A549 (cell line): ENCODE data around the gene MRPS5. TPM values are rescaled to one million over a fixed set of nuclear protein-coding genes. Genes with fewer than 3 reads are reported as not detected.

ENCODE experiments used
- ATAC-seq, 2 experiments: fragments of 200-7000 bp in 1 of 2; fragments of >200 bp in 1 of 2; cut with Nextera tagmentation in 1 of 2; cut with Tn5 transposase in 1 of 2; 3 replicates each; pipeline versions ENCODE4 v1.8.0 to v1.9.1; 2018 to 2020; ENCODE audit warnings: mild to moderate bottlenecking in 1 of 2, moderate library complexity in 1 of 2
- CTCF ChIA-PET: fragments of 300-600 bp; sonication (Branson Sonifier 250); formaldehyde crosslinking; extraction: SDS; loops from one replicate; lab custom pipeline; 2021; ENCODE audit warnings: antibody characterized with exemption, inconsistent platforms; lab: Yijun Ruan, JAX
- POLR2A ChIA-PET: fragments of 350-600 bp; formaldehyde crosslinking; extraction: SDS; loops from one replicate; lab custom pipeline; 2021; ENCODE audit warnings: antibody characterized with exemption, inconsistent platforms; lab: Yijun Ruan, JAX
- DNase-seq, 2 experiments: peaks; one replicate each; pipeline versions ENCODE4 v3.0.0 to v3.0.0-alpha.2; 2011 to 2016; ENCODE audit warnings: low read depth in 1 of 2, low spot score in 1 of 2
- FAIRE-seq: peaks from 2 replicates; lab custom pipeline; 2011; peaks lifted over from hg19 to GRCh38; lab: Jason Lieb, UNC
- H3K27ac ChIP-seq, 2 experiments: fragments of >200 bp; sonication (Bioruptor Twin); formaldehyde crosslinking; 3 replicates each; pipeline ENCODE4 v1.5.1; 2016 to 2017
- H3K4me1 ChIP-seq: fragments of >200 bp; sonication (Bioruptor Twin); formaldehyde crosslinking; 3 replicates; pipeline ENCODE4 v1.6.1; 2016
- H3K4me2 ChIP-seq: fragments of >200 bp; sonication (Bioruptor Twin); formaldehyde crosslinking; 3 replicates; pipeline ENCODE4 v1.6.1; 2016
- H3K4me3 ChIP-seq: fragments of >200 bp; sonication (Bioruptor Twin); formaldehyde crosslinking; 3 replicates; pipeline ENCODE4 v1.5.1; 2016
- H3K9me3 ChIP-seq: fragments of >200 bp; sonication (Bioruptor Twin); formaldehyde crosslinking; 3 replicates; pipeline ENCODE4 v1.6.1; 2016
- ATOH8 ChIP-seq: fragments of 250-450 bp; sonication (Bioruptor Pico); IDR thresholded peaks from 2 replicates; pipeline ENCODE4 v1.5.0; 2020; ENCODE audit warnings: low read depth, mild to moderate bottlenecking, moderate library complexity
- CBX2 ChIP-seq: fragments of 200-600 bp; sonication (generic); IDR thresholded peaks from 2 replicates; pipeline ENCODE4 v1.6.1; 2016; ENCODE audit warnings: low read depth, mild to moderate bottlenecking, borderline replicate concordance
- CBX8 ChIP-seq: fragments of 200-600 bp; sonication (generic); IDR thresholded peaks from 2 replicates; pipeline ENCODE4 v1.6.1; 2016
- CHD4 ChIP-seq: fragments of 200-600 bp; sonication (generic); IDR thresholded peaks from 2 replicates; pipeline ENCODE4 v1.6.1; 2016; ENCODE audit warnings: antibody characterized with exemption, mild to moderate bottlenecking, borderline replicate concordance
- CTCF ChIP-seq: fragments of >200 bp; sonication (Bioruptor Twin); formaldehyde crosslinking; IDR thresholded peaks from 3 replicates; pipeline ENCODE4 v1.5.1; 2016
- EHF ChIP-seq: fragments of 250-450 bp; sonication (Bioruptor Pico); IDR thresholded peaks from 2 replicates; pipeline ENCODE4 v1.5.0; 2020; ENCODE audit warnings: mild to moderate bottlenecking
- EHMT2 ChIP-seq: fragments of 200-600 bp; sonication (generic); IDR thresholded peaks from 2 replicates; pipeline ENCODE4 v1.6.1; 2016; ENCODE audit warnings: antibody characterized with exemption, low read depth, mild to moderate bottlenecking, moderate library complexity
- EP300 ChIP-seq, 2 experiments: fragments of >200 bp; sonication (Bioruptor Twin); formaldehyde crosslinking; IDR thresholded peaks; 2 replicates in 1 of 2; 3 replicates in 1 of 2; pipeline ENCODE4 v1.6.1; 2016 to 2017
- FOSL2 ChIP-seq, 2 experiments: fragments of 450-650 bp in 1 of 2; fragments of >200 bp in 1 of 2; sonication (Bioruptor Twin) in 1 of 2; formaldehyde crosslinking; IDR thresholded peaks; 2 replicates each; pipeline versions ENCODE4 v1.5.0 to v1.6.1; 2016 to 2020; ENCODE audit warnings: mild to moderate bottlenecking in 1 of 2, moderate library complexity in 1 of 2
- FOXS1 ChIP-seq: fragments of 250-450 bp; sonication (Bioruptor Pico); IDR thresholded peaks from 2 replicates; pipeline ENCODE4 v1.5.0; 2020; ENCODE audit warnings: mild to moderate bottlenecking, moderate library complexity
- HOXB5 ChIP-seq: fragments of 250-450 bp; sonication (Bioruptor Pico); IDR thresholded peaks from 2 replicates; pipeline ENCODE4 v1.5.0; 2020; ENCODE audit warnings: mild to moderate bottlenecking, moderate library complexity
- JUNB ChIP-seq: fragments of >200 bp; sonication (Bioruptor Twin); formaldehyde crosslinking; IDR thresholded peaks from 2 replicates; pipeline ENCODE4 v1.6.1; 2016
- KDM1A ChIP-seq: fragments of 200-600 bp; sonication (generic); IDR thresholded peaks from 2 replicates; pipeline ENCODE4 v1.6.1; 2016; ENCODE audit warnings: low read depth, mild to moderate bottlenecking
- MAFK ChIP-seq: fragments of 450-650 bp; IDR thresholded peaks from 2 replicates; pipeline ENCODE4 v1.6.1; 2014; ENCODE audit not compliant: partially characterized antibody
- MAZ ChIP-seq: fragments of 150-350 bp; IDR thresholded peaks from 2 replicates; pipeline ENCODE4 v1.6.1; 2014; ENCODE audit warnings: antibody characterized with exemption, low read depth, low read length, borderline replicate concordance
- MYC ChIP-seq: IDR thresholded peaks from 2 replicates; pipeline ENCODE4 v1.6.1; 2012; ENCODE audit warnings: mild to moderate bottlenecking, inconsistent platforms, low read length, improper control_type of control experiment, borderline replicate concordance
- POLR2A ChIP-seq: IDR thresholded peaks from 2 replicates; pipeline ENCODE4 v1.6.1; 2012; ENCODE audit warnings: mild to moderate bottlenecking, low read length
- RCOR1 ChIP-seq: fragments of 150-350 bp; IDR thresholded peaks from 2 replicates; pipeline ENCODE4 v1.6.1; 2014; ENCODE audit warnings: antibody characterized with exemption, low read length, low read depth
- RNF2 ChIP-seq: fragments of 200-600 bp; sonication (generic); IDR thresholded peaks from 2 replicates; pipeline ENCODE4 v1.6.1; 2016; ENCODE audit warnings: low read depth, mild to moderate bottlenecking, antibody characterized with exemption, moderate library complexity, borderline replicate concordance
- ZNF302 ChIP-seq: fragments of 250-450 bp; sonication (Bioruptor Pico); IDR thresholded peaks from 2 replicates; pipeline ENCODE4 v1.9.0; 2021; ENCODE audit warnings: inconsistent platforms, mild to moderate bottlenecking, moderate library complexity
- ZSCAN20 ChIP-seq: fragments of 250-450 bp; sonication (Bioruptor Pico); IDR thresholded peaks from 2 replicates; pipeline ENCODE4 v1.8.0; 2022; ENCODE audit warnings: mild to moderate bottlenecking, moderate library complexity
- WGBS: methylation state at CpG from one replicate; pipeline ENCODE4 v1.1.6; 2017; ENCODE audit errors: missing lambda C conversion rate; 5-methylcytosine and 5-hydroxymethylcytosine counted together
- polyA plus RNA-seq, 4 experiments: library from polyadenylated mRNA; depleted of rRNA in 3 of 4; stranded (reverse); fragments of >200 nt; fragmentation: RNase III in 1 of 4; extraction: RNeasy Plus Mini Kit Qiagen cat#74134 plus additional on column Dnase treatment in 1 of 4; gene quantifications; 2 replicates in 3 of 4; 3 replicates in 1 of 4; pipeline ENCODE4 v1.2.3, GENCODE V29; 2011 to 2017
- TF ChIP-seq, protein P1 (sequence below): fragments of 250-450 bp; sonication (Bioruptor Pico); IDR thresholded peaks from 2 replicates; pipeline ENCODE4 v1.5.0; 2021; ENCODE audit warnings: mild to moderate bottlenecking, moderate library complexity, borderline replicate concordance
- TF ChIP-seq, protein P2 (sequence below): IDR thresholded peaks from 2 replicates; pipeline ENCODE4 v1.6.1; 2012
- TF ChIP-seq, protein P3 (sequence below): IDR thresholded peaks from 2 replicates; pipeline ENCODE4 v1.6.1; 2012

Gene MRPS5
- polyA plus RNA-seq, 2 of the 4 experiments (the other 2 are of a cell fraction), result 103 to 123 TPM

DNA sequence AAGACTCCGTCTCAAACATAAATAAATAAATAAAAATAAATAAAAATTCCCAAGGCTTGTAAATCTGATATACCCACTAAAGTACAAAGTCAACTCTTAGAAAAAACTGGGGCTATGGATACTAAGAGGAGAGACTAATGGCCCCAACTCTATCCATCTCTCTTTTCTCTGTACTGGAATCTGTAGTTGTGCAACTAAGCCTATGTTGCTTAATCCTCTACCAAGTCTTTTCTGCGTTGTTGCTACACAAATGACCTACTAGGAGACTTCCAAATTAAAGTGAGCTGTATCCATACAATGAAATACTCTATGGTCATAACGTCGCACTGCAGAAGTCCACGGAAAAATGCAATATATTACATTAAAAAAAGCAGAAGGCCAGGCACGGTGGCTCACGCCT, 8.1 kb downstream of the MRPS5 start (continued):
- no peak for TF ChIP-seq EHF (CRISPR knock-in tag)
- no peak for TF ChIP-seq RCOR1
- no peak for TF ChIP-seq MAFK
- no peak for TF ChIP-seq EHMT2
- no peak for TF ChIP-seq CHD4
- no peak for TF ChIP-seq HOXB5 (CRISPR knock-in tag)
- TF ChIP-seq, all 56 proteins: peak for 0

GRCh38 chr2:95110395-95110794, 11.2 kb downstream of the MRPS5 start:
- no peak overlapping the region for H3K4me3 ChIP-seq
- no peaks in the 10 kb centered on the region for H3K4me1 ChIP-seq
- ChIA-PET POLR2A (no interaction called here), CTCF (interaction anchor here (1.4 kb wide), 1 partner anchor 34 kb away, joined by 5 read pairs; no protein-coding TSS in a partner anchor)
- ATAC-seq (no peak), FAIRE-seq (peak; percentile 18), DNase-seq (no peak)
- no peak for TF ChIP-seq KDM1A
- TF ChIP-seq CTCF, result no peak
- no peak for TF ChIP-seq FOXS1 (CRISPR knock-in tag)
- no peak for TF ChIP-seq CBX8
- TF ChIP-seq, protein P1, sequence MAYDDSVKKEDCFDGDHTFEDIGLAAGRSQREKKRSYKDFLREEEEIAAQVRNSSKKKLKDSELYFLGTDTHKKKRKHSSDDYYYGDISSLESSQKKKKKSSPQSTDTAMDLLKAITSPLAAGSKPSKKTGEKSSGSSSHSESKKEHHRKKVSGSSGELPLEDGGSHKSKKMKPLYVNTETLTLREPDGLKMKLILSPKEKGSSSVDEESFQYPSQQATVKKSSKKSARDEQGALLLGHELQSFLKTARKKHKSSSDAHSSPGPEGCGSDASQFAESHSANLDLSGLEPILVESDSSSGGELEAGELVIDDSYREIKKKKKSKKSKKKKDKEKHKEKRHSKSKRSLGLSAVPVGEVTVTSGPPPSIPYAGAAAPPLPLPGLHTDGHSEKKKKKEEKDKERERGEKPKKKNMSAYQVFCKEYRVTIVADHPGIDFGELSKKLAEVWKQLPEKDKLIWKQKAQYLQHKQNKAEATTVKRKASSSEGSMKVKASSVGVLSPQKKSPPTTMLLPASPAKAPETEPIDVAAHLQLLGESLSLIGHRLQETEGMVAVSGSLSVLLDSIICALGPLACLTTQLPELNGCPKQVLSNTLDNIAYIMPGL, result no peak
- TF ChIP-seq FOSL2 (IDR thresholded peaks at IDR 0.05), result no peak
- TF ChIP-seq FOSL2 (CRISPR knock-in tag; IDR thresholded peaks at IDR 0.05), result no peak
- no peak for TF ChIP-seq POLR2A
- TF ChIP-seq HOXB5 (CRISPR knock-in tag), result no peak
- no peak for TF ChIP-seq RNF2
- TF ChIP-seq JUNB, result no peak
- TF ChIP-seq ZNF302 (CRISPR knock-in tag), result no peak
- no peak overlapping the region for H3K27ac ChIP-seq
- no peaks in the 10 kb centered on the region for H3K9me3 ChIP-seq
- no peak overlapping the region for H3K4me2 ChIP-seq

- DNase-seq, result no peak
- POLR2A ChIA-PET, result no interaction called here
- CTCF ChIA-PET, result interaction anchor here (1.3 to 1.4 kb wide), 2 partner anchors 33 kb away, joined by 5 read pairs; no protein-coding TSS in a partner anchor
- no peak for FAIRE-seq
- Histone ChIP-seq H3K4me1 (no peaks in the 10 kb centered on the region), H3K27ac (no peak overlapping the region), H3K4me2 (no peak overlapping the region), H3K4me3 (no peak overlapping the region), H3K9me3 (no peaks in the 10 kb centered on the region)
- TF ChIP-seq, protein P2, sequence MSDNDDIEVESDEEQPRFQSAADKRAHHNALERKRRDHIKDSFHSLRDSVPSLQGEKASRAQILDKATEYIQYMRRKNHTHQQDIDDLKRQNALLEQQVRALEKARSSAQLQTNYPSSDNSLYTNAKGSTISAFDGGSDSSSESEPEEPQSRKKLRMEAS, result no peak
- TF ChIP-seq EP300 (IDR thresholded peaks at IDR 0.05) (no peak), ZSCAN20 (CRISPR knock-in tag) (no peak), EHF (CRISPR knock-in tag) (no peak), MAZ (no peak), CBX2 (no peak), ZNF302 (CRISPR knock-in tag) (no peak), MYC (no peak), ATOH8 (no peak)
- TF ChIP-seq, protein P3, sequence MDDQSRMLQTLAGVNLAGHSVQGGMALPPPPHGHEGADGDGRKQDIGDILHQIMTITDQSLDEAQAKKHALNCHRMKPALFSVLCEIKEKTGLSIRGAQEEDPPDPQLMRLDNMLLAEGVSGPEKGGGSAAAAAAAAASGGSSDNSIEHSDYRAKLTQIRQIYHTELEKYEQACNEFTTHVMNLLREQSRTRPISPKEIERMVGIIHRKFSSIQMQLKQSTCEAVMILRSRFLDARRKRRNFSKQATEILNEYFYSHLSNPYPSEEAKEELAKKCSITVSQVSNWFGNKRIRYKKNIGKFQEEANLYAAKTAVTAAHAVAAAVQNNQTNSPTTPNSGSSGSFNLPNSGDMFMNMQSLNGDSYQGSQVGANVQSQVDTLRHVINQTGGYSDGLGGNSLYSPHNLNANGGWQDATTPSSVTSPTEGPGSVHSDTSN, result no peak
- ATAC-seq, result no peak
- 93% methylated on average over 6 of the region's 6 CpGs for WGBS
Observed at GRCh38 chr2:95109260-95109659, 12.3 kb downstream of the MRPS5 start.
